ENCODE results near the gene PACSIN2.
A peak's percentile ranks its signal among the peaks of the same experiment; 100 is the strongest.
"Not testable (repeated sequence)": the region's sequence is repeated elsewhere in the genome, so short reads cannot be mapped to it uniquely, and the experiment has no call there.

Gene PACSIN2

DNA sequence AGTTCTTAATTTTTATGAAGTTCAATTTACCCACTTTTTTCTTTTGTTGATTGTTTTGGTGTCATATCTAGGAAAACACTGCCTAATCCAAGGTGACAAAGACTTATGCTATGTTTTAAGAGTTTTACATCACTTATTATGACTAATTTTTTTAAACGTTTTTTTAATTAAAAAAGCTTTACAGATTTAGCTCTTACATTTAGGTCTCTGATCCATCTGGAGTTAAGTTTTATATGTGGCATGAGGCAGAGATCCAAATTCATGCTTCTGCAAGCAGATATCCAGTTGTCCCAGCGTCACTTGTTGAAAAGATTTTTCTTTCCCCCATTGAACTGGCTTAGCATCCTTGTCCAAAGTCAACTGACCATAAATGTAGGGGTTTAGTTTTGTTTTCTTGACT is 72.6 kb downstream of the PACSIN2 start:
- DNase-seq = no peak

DNA sequence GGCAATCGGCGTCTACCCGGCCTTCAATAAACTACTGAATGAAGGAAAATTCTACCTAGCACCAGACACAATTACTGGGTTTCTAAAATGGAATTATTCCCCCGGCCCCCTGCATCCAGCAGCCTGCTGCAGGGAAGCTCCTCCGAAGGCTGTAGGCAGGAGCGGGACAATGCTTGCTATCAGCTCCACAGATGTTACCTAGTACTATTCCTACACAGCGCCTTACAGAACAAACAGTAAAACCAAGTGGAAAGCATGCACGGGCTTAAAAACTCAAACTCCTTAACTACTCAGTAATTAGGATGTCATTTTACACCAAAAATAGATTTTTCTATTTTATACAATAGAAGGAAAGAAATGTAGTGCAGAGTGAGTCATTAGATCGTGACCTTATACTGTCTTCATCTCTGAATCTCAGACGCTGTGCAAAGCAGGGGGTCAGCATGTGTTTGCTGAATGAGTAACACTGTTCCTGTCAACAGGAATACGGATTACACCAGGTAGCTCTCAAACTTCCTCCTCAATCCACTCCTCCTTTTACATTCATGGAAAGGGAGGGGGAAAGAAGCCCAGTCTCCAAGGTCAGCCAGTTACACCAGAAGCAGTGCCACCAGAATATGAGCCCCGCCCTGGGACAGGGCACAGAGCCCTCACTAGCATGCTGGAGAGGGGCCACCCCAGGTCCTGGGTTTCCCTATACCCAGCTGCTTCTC is 74.9 kb downstream of the PACSIN2 start:
- DNase-seq = peak; percentile 68

DNA sequence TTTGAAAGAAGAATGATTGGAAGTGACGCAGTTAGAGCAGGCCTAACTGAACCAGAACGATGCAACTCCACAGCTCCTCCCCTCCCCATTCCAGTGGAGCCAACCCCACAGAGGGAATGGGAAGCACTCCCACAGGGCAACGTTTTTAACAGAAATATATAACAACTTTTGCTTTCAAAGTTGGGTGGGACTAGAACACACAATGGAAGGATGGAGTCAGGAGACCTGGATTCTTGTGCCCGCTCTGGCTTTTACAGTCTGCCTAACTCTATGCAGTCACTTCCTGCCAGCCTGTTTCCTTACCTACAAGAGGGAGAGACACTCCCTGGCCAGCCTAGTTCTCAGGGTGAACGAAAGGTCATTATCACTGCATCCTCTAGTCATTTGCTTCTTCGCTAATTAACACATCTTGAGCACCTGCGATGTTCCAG is 75.5 kb downstream of the PACSIN2 start:
- DNase-seq = no peak

DNA sequence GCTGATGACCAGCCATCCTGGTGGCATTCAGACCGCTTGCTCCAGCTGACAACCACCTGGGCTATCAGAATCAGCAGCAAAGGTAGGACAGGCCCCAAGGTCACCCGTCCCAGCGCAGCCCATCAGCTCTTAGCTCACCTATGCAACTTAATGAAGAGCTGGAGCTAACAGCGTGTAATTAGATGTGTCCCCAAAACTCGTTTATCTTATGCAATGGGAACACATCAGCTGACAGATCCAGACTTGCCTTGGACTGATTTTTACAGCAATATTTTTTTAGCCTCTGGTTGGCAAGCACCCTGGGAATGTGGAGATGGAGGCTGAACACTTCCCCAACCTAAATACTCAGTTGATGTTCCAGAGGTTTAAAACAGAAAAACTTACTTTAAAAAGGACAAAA is 76.0 kb downstream of the PACSIN2 start:
- no peak for DNase-seq

DNA sequence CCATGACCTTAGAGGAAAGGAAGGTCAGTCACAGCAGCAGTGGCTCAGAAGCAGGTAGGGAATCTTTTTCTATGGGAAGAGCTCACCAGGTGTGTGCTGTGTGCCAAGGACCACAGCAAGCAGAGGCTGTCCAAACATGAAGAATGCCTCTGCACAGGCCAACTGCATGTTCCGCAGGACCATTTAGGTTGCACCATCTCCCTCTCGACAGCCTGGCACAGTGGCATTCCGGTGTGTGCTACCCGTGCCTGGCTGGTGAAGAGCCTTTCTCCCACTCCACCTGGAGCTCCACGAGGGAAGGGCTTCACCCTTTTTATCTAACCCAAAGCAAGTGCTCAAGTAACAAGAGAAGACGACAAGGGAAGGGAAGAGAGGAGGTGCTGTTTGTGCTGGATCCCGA is 76.5 kb downstream of the PACSIN2 start:
- no peak for DNase-seq

DNA sequence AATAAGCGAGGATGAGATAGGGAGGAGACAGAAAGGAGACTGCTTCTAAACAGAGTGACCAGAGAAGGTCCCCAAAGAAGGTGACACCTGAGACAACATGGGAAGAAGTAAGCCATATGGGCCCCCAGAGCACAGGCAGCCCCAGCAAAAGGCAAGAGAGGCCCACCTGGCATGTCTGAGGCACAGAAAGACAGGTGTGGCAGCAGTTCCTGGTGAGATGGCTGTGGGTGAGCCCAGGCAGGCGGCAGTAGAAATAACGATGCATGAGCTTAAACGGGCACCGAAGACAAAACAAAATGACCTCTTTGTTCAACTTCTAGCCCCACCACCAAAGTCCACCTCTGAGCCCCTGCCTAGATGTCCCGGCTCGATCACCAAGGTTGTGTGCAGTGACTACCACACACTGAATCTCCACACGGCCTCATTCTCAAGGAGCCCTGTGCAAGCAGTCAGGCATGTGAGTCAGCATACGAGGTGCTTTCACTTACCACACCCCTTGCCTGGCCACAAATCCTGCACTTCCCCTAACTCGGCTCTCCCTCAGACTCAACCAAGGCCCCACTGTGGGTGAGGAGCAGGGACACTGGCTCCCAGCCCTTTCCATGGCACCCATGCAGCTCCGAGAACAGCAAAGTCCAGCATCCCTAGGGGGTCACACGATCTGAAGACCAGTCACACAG is 77.6 kb downstream of the PACSIN2 start:
- no peak for DNase-seq

DNA sequence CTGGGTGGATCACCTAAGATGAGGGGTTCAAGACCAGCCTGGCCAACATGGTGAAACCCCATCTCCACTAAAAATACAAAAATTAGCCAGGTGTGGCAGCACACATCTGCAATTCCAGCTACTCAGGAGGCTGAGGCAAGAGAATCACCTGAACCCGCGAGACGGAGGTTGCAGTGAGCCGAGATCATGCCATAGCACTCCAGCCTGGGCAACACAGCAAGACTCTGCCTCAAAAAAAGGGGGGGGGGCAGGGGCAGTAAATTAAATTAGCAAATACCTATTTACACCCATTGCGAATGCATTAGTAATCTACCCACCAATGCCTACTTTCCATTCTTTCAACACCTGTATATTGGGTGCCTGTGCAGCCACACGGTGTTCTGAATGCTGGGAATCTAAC is 78.3 kb downstream of the PACSIN2 start:
- DNase-seq = not testable (repeated sequence)

DNA sequence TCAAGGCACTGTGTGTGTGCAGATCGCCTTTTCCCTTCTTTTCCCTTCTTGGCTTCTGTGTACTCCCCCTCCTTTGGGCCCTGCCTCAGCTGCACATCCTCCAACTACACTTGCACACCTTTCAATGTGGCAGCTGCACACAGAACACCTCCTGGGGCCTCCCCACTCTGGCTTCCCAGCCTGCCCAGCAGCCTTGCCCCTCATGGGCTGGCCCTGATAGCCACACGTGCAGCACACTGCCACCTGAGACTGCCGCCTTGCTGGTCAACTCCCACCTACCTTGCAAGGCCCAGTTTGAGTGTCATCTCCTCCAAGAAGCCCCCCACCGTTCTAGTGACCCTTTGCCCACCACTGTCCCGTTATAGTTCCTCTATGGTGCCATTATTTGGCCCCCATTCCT is 80.6 kb downstream of the PACSIN2 start:
- no peak for DNase-seq

DNA sequence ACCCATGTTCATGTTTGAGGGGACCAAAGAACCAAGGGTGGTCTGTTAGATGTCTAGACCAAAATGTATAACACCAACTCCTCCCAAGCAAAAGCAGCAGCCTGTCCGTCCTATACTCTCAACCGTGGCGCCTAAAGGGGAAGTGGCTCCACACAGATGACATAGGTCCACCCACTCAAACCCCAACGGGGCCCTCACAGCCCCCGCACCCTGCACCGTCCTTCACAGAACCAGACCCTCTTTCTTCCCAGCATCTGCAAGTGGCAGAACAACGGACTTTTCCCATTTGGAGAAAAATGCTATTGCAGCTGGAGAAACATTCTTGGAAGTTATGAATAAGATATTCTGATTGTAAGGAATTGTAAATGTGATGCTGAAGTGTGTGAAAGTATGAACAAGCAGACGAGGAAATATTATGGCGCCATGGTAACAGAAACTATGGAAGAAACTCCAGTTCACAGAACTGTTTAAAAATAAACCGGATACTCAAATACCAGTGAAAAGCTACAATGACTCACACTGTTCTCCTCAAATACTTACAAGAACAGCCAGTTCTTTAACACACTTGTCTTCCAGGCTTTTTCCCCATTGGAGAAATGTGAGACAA is 81.4 kb downstream of the PACSIN2 start:
- DNase-seq = no peak

DNA sequence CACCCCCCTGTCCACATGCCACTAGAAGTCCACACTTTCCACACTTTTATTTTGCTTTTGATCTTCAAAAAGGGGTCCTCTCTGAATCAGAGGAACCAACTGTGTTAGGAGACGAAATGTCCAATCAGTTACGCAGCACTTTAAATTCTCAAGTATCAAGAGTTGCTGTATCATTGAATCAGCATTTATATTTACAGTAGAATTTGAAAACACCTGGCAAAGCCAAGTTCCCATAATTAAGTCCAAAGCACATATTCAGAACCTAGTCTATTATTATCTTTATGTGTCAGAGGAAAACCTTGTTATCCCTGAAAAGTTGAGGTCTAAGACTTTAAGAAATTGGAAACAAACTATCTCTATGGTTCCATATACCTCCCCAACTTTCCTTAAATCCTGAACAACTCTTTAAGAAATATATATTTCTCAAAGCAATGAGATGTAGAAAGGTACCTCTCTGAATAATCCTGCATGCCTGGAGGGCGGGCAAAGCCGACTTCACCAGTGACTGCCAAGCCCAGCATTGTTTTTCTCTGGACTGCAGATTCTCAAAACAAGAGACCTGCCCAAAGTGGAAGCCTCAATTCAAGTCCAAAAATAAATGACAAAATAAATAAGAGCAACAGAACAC is 82.0 kb downstream of the PACSIN2 start:
- no peak for DNase-seq

DNA sequence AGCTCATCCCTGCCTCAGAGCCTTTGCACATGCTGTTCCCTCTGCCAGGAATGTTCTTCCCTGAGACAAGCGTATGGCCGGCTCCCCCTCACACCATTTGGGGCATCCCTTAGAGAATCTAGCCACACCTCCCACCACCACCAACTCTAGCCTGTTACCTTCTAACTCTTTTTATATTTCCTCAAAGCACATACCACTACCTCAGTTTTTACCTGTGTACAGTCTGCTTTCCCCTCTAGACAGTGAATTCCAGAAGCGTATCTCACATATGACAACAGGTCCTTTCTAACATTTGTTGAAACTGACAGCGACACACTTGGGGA is 82.8 kb downstream of the PACSIN2 start:
- DNase-seq = no peak

DNA sequence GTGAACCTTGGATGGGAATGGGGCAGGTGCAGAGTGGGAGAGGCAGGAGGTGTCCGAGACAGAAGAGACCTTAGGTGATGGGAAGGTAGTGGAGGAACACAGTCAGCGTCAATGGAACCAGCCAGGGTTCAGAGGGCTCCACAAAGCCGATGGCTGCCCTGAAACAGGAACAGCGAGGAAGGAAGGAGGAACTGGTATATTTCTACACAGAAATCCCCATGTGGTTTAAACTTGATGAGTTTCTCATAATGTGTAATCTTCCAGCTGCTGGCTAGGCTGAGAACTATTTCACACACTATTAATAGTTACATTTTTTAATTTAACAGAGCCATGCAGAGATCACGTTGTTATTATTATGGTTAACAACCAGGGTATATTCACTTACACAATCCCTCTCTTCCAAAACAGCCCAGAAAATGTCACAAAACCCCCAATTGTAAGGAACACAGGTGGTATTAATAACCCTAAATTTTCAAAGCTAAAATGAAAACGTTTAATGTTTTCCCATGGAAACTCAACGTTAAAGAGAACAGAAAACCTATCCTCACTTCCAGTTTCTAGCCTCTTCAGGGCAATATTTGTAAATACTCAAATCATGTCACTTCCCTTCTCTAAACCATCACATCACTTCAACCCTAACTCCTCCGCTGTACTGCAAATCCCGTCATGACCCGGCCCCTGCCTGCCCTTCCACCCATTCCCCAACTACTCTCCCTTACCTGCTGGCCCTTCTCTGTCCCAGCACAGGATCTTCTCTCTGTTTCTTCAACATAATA is 83.3 kb downstream of the PACSIN2 start:
- no peak for DNase-seq

DNA sequence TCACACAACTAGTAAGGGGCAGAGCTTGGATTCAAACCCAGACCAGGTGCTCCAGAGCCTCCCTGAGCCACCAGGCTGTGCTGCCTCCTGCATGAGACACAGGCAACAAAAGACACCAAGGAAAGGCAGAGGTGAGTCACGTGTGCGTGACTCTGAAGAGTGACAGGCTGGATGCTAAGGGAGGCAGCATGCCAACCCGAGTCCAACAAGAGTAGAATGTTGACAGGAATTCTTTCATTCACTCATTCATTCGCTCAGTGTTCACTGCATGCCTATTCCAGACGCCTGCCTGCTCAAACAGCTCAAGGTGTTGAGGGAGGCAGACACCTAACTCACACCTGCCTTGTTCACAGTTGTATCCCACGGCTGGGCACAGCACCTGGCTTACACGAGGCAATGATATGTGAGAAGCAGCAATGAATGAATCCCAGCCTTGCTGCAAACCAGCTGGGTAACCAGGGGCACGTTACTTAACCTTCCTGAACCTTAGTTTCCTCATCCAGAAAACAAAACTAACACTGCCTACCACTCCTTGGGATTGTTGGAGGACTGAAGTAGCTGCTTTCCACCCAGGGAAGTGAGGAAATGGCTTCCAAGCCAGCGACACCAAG is 84.0 kb downstream of the PACSIN2 start:
- DNase-seq = no peak

DNA sequence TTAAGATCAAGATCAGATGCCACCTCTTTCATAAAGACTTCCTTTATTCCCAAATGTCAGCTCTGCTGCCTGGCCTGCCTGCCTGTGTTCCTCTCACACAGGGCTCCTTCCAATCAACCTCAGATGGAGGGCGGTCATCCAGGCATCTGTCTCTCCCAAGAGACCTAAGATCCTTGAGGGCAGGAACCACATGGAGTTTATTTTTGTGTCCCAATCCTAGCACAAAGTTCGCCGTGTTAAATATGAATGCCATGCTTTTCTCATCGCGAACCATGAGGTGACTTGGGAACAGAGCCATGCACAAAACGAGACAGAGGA is 85.2 kb downstream of the PACSIN2 start:
- DNase-seq = no peak

DNA sequence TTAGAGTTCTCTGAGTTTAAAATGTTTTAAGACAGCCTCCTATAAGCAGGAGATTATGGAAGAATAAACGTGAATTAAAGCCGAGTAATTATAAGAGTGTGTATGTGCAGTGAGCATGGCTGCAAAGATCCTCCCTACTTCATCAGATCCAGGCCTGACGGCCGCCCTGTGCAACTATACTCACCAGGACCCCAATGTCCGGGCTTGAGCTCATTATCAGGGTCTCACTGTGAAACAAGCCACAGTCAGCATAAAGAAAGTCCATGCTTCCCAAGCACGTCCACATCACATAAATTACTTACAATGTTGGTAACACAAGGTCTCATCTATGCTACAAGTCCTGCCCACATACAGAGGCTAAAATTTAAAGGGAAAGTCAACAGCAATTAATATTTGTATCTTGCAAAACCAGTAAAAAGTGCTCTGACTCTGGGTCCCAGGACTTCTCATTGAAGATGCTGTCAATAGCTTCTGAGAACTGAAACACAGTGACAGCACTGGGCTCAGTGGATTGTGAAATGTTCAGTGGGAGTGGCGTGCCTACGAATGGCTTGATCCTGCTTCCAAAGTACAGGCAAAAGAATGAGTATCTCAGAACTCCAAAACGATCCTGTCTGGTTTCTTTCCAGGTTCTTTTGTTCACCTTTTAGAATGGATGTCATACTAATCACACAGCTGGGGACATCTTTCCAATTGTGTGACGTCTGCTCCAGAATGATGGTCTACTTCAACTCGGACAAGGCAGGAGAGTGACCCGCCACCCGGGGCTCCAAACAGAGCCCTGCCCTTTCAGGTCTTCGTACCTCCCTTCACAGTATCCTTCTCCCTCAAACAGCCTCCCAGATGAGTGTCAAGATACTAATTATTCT is 85.7 kb downstream of the PACSIN2 start:
- DNase-seq = no peak

DNA sequence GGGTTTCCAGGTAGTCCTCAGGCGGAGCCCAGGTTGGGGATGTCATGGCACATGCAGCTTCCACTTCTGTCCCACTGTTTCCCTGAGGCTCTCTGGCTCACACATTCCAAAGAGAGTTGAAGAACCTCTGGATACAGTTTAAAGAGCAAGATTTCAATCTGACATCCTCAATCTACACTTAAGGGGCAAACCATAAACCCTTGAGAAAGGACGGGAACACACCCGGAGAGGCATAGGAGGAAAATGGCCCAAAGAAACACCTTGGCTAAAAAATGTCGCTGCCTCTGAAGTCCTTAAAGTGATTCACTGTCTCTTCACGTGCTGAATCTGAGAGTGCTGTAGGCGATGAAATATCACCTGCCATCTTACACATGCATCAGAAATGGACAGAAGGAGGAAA is 87.0 kb downstream of the PACSIN2 start:
- no peak for DNase-seq

DNA sequence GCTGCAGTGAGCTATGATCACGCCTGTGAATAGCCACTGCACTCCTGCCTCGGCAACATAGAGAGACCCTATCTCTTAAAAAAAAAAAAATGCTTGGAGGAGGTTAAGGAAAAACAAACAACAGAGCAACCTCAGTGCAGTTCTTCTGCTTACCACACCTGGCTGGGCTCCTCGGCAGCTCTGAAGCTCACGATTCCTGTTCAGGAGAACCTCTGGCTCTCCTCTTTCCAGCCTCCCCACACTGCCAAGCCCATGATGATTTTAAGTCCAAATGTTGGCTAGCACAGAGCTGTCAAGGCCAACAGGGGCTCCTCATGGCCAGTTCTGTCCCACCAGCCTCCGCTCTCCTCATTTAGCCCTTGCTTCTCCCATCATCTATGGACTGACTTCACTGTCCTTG is 88.2 kb downstream of the PACSIN2 start:
- no peak for DNase-seq

DNA sequence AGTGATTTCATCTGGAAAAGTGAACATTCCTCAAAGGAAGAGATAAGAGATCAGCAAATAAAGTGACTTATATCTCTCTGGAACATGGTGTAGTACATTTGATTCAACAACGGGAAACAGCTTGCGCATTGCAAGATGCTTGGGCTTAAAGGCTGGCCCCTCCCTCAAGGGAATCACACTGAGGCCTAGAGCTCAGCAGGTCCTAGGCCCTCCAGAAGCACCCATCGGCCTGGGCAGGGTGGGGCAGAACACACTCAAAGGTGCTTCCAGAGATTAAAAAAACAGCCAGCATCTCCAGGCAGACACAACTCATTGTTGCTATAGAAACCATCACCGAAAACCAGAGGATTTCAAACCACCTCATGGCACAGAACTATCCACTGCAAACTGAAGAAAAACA is 88.8 kb downstream of the PACSIN2 start:
- DNase-seq = no peak

DNA sequence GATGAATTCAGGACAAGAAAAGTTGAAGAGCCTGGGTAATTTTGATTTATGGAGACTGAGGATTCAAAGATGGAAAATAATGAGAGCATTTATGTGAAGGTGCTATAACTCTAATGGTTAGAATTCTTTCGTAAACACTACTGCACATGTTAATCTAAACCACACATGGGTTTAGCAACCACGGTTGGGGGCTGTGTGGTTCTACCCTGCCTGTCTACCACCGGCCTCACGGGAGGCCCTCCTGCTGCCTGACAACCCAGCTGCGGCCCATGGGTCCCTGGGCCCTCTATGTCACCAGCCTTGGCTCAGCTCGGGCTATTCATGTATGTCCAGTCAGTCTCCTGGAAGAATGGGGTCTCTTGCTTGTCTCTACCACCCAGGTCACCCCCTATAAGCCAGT is 89.4 kb downstream of the PACSIN2 start:
- no peak for DNase-seq

DNA sequence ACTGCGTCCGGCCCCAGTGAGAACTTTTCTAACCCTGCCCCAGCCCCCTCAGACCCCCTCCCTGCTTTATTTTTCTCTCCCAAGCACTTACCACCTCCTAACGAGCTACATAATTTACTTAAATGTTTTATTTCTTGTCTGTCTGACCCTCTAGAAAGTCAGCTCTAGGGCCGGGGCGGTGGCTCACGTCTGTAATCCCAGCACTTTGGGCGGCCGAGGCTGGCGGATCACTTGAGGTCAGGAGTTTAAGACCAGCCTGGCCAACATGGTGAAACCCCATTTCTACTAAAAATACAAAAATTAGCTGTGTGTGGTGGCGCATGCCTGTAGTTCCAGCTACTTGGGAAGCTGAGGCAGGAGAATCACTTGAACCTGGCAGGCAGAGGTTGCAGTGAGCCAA is 89.9 kb downstream of the PACSIN2 start:
- DNase-seq = not testable (repeated sequence)

DNA sequence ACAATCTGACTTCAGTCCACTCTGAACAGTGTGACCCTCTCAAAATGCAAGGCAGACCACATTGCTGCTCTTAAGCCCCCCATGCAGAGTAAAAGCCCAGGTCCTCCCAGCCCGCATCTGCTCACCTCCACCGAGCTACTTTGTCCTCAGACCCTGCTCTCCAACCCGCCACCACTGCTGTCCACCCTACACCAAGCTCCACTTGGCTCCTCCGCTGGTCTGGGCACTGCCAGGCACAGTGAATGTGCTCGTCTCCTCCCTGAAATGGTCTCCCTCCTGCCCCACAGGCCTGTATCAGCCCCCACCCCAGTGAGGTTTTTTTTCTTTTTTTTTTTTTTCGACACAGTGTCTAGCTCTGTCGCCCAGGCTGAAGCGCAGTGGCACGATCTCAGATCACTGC is 90.5 kb downstream of the PACSIN2 start:
- DNase-seq = no peak
